ENCODE measurements around the gene DNER. TPM values are rescaled to one million over a fixed set of nuclear protein-coding genes. Genes with fewer than 3 reads are reported as not detected.

Gene DNER
- total RNA-seq, 4 donors from 2014 or later = 1.9 to 24.7 (median 4.9) TPM

DNA sequence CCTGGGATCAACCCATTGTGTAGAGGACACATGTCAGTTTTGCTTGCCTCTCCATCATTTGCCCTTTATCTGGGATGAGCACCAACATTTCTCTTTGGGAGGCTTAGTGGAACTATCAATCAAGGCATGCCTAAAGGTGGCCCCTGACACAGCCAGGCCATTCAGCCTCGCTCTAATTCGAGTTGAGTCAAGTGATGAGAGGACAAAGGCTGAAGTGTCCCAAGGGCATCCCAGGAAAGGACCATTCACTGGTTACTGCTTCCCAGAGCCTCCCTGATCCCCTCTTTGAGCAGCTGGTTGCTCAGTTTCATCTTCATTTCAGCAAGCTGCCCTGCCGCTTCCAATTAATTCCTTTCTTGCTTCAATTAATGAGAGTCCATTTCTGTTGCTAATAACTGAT, 63.5 kb downstream of the DNER start:
- no peak for DNase-seq
- H3K9me3 ChIP-seq = no peaks in the 10 kb centered on the region
- intact Hi-C loops (cut with DNase I; ENCODE audit: low total_unique reads) = no loop called here
- TF ChIP-seq POLR2A (IDR thresholded peaks at IDR 0.05) = no peak
- TF ChIP-seq, protein P1, sequence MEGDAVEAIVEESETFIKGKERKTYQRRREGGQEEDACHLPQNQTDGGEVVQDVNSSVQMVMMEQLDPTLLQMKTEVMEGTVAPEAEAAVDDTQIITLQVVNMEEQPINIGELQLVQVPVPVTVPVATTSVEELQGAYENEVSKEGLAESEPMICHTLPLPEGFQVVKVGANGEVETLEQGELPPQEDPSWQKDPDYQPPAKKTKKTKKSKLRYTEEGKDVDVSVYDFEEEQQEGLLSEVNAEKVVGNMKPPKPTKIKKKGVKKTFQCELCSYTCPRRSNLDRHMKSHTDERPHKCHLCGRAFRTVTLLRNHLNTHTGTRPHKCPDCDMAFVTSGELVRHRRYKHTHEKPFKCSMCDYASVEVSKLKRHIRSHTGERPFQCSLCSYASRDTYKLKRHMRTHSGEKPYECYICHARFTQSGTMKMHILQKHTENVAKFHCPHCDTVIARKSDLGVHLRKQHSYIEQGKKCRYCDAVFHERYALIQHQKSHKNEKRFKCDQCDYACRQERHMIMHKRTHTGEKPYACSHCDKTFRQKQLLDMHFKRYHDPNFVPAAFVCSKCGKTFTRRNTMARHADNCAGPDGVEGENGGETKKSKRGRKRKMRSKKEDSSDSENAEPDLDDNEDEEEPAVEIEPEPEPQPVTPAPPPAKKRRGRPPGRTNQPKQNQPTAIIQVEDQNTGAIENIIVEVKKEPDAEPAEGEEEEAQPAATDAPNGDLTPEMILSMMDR (IDR thresholded peaks at IDR 0.05) = no peak
- no peak overlapping the region for H3K4me3 ChIP-seq
- H3K4me1 ChIP-seq = no peaks in the 10 kb centered on the region
- no peak overlapping the region for H3K27ac ChIP-seq
- no peaks in the 10 kb centered on the region for H3K27me3 ChIP-seq
- H3K36me3 ChIP-seq = no peaks in the 10 kb centered on the region

DNA sequence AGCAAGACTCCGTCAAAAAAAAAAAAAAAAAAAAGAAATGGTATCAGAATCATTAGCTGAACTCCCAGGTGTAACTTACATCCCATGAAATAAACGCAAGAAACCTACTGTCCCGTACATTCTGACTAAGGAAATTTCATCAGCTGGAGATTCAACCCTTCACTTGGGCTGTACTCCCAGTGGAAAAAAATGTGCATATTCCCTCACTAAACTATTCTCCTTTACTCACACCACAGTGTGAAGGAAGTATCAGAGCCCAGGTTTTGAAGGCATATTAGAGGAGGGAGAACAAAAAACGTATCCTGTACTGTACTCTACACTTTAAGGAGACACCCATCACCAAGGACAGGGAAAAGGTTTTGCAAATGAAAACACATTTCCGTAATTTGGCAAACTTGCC, 64.3 kb downstream of the DNER start:
- H3K36me3 ChIP-seq = no peaks in the 10 kb centered on the region
- H3K27me3 ChIP-seq = no peaks in the 10 kb centered on the region
- no peak overlapping the region for H3K27ac ChIP-seq
- no peak overlapping the region for H3K4me3 ChIP-seq
- TF ChIP-seq, protein P1 (IDR thresholded peaks at IDR 0.05) = no peak
- no peak for TF ChIP-seq POLR2A (IDR thresholded peaks at IDR 0.05)
- H3K9me3 ChIP-seq = no peaks in the 10 kb centered on the region
- DNase-seq = no peak
- intact Hi-C loops (cut with DNase I; ENCODE audit: low total_unique reads) = no loop called here
- no peaks in the 10 kb centered on the region for H3K4me1 ChIP-seq

DNA sequence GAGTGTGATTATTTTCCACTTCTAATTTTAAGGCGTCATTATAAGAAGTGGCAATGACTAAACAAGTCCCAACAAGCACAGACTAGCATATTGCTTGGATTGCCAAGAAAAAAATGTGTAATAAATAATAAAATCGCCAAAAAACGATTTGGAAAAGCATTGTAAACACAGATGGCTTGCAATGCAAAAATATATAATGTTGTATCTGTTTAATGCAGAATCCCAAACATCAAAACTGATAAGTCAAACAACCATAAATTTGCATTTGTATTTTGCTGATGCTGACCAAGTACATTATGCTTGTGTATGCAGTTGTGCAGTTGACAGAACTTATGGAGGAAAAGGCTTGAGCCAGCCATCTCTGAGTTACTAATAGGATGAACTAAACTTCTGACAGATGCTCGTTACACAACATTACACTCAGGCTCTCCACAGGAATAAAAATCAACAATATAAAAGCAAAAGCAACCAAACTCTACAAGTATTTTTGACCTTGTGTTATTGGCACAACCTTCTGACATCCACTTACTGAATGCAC, 68.1 kb downstream of the DNER start:
- TF ChIP-seq POLR2A (IDR thresholded peaks at IDR 0.05) = no peak
- TF ChIP-seq, protein P1 (IDR thresholded peaks at IDR 0.05) = no peak

DNA sequence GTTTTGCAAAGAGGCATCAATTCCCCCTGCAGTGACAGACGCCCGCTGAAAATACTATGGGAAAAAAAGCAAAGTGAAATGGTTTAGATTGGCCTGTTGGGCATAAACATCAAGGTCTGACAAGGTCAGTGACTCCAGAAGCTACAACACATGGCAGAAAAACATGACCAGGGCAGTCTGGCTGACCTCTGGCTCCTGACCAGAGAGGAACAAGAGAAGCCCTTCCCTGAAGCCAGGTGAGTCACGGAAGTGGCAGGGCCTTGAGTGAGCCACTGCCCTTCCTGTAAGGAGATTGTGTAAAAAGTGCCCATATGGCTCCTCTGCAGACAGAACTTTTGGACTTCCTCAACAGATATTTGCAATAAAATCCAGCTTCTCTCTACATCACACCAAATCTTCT, 72.0 kb downstream of the DNER start:
- Histone ChIP-seq H3K36me3 (no peaks in the 10 kb centered on the region), H3K9me3 (no peaks in the 10 kb centered on the region), H3K4me1 (no peaks in the 10 kb centered on the region), H3K27ac (no peak overlapping the region), H3K27me3 (no peaks in the 10 kb centered on the region), H3K4me3 (no peak overlapping the region)
- DNase-seq = no peak
- TF ChIP-seq, protein P1 (IDR thresholded peaks at IDR 0.05) = no peak
- no peak for TF ChIP-seq POLR2A (IDR thresholded peaks at IDR 0.05)
- intact Hi-C loops (cut with DNase I; ENCODE audit: low total_unique reads) = no loop called here

More for the DNA sequence above, 68.1 kb downstream of the DNER start:
- H3K27ac ChIP-seq = no peak overlapping the region
- no peaks in the 10 kb centered on the region for H3K4me1 ChIP-seq
- H3K27me3 ChIP-seq = no peaks in the 10 kb centered on the region
- no peaks in the 10 kb centered on the region for H3K9me3 ChIP-seq
- intact Hi-C loops (cut with DNase I; ENCODE audit: low total_unique reads) = no loop called here
- no peak overlapping the region for H3K4me3 ChIP-seq
- no peaks in the 10 kb centered on the region for H3K36me3 ChIP-seq
- no peak for DNase-seq

DNA sequence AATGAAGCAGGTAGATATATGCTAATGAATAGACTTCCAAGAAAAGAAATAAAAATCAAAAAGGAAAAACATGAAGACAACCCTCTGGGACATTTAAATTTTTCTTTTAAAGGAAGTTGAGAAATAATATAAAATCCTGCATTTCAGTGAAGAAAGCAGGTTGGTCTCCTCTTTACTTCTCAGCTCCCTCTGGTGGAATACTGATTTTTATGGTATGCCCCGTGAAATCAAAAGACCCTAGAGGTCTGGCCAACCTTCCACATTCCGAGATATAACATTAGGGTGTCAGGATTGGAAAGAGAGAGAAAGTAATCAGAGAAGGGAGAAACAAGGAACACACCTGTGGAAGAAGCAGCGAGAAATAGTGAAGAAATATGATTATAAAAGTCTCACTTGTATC, 72.7 kb downstream of the DNER start:
- intact Hi-C loops (cut with DNase I; ENCODE audit: low total_unique reads) = no loop called here
- no peak for TF ChIP-seq POLR2A (IDR thresholded peaks at IDR 0.05)
- TF ChIP-seq, protein P1 (IDR thresholded peaks at IDR 0.05) = no peak

More for the DNA sequence above, 72.7 kb downstream of the DNER start:
- Histone ChIP-seq H3K36me3 (no peaks in the 10 kb centered on the region), H3K27me3 (no peaks in the 10 kb centered on the region), H3K27ac (no peak overlapping the region), H3K4me3 (no peak overlapping the region), H3K4me1 (no peaks in the 10 kb centered on the region), H3K9me3 (no peaks in the 10 kb centered on the region)
- DNase-seq = no peak
